CD4-positive, alpha-beta memory T cell (primary cell): ENCODE data around the gene GALNT18. TPM values are rescaled to one million over a fixed set of nuclear protein-coding genes. Genes with fewer than 3 reads are reported as not detected.

Experiments used
- CTCF ChIA-PET: fragments of 350-600 bp; sonication (Branson Sonifier 250); formaldehyde crosslinking; loops from one replicate; lab custom pipeline; 2021; ENCODE audit warnings: inconsistent platforms; ENCODE audit not compliant: partially characterized antibody; lab: Charles Lee
- POLR2A ChIA-PET: fragments of 350-600 bp; sonication (Branson Sonifier 250); formaldehyde crosslinking; loops from one replicate; lab custom pipeline; 2021; ENCODE audit not compliant: partially characterized antibody; lab: Charles Lee
- DNase-seq, 5 donors: peaks; one replicate each; pipeline versions ENCODE4 v3.0.0 to v3.0.0-alpha.2; 2020 to 2022; ENCODE audit warnings: mixed read lengths in 1 of 5
- H3K27ac ChIP-seq: one replicate; pipeline ENCODE4 v1.7.0; 2013; ENCODE audit warnings: low read depth, low read length
- H3K27me3 ChIP-seq: 2 replicates; pipeline ENCODE4 v1.7.0; 2013; ENCODE audit warnings: mild to moderate bottlenecking, low read length, moderate library complexity; ENCODE audit not compliant: insufficient read depth
- H3K36me3 ChIP-seq: 2 replicates; pipeline ENCODE4 v1.7.0; 2013; ENCODE audit warnings: mild to moderate bottlenecking, low read length, moderate library complexity; ENCODE audit not compliant: insufficient read depth
- H3K4me1 ChIP-seq: 2 replicates; pipeline ENCODE4 v1.7.0; 2013; ENCODE audit warnings: mild to moderate bottlenecking, low read length, moderate library complexity; ENCODE audit not compliant: insufficient read depth
- H3K4me3 ChIP-seq, 2 donors: one replicate each; pipeline ENCODE4 v1.7.0; 2013; ENCODE audit warnings: low read length in 2 of 2, mild to moderate bottlenecking in 1 of 2
- H3K9me3 ChIP-seq, 2 donors: one replicate each; pipeline ENCODE4 v1.7.0; 2013; ENCODE audit warnings: low read length in 2 of 2, control low read depth in 1 of 2; ENCODE audit not compliant: control insufficient read depth in 1 of 2
- H3K27ac Mint-ChIP-seq, 7 donors: one replicate each; pipeline ENCODE4 v1.8.0; 2020 to 2021; ENCODE audit warnings: mixed read lengths in 7 of 7, mild to moderate bottlenecking in 6 of 7, inconsistent platforms in 3 of 7, moderate library complexity in 3 of 7
- H3K27me3 Mint-ChIP-seq, 2 donors: one replicate each; pipeline ENCODE4 v1.8.0; 2020 to 2021; ENCODE audit warnings: mixed read lengths in 2 of 2
- H3K36me3 Mint-ChIP-seq, 2 donors: one replicate each; pipeline ENCODE4 v1.8.0; 2020 to 2021; ENCODE audit warnings: mixed read lengths in 2 of 2, inconsistent platforms in 1 of 2, mild to moderate bottlenecking in 1 of 2
- H3K4me1 Mint-ChIP-seq, 4 donors: one replicate each; pipeline ENCODE4 v1.8.0; 2020 to 2021; ENCODE audit warnings: mixed read lengths in 4 of 4, mild to moderate bottlenecking in 1 of 4
- H3K4me3 Mint-ChIP-seq, 8 donors: one replicate each; pipeline ENCODE4 v1.8.0; 2020 to 2021; ENCODE audit warnings: mixed read lengths in 8 of 8, mild to moderate bottlenecking in 7 of 8, moderate library complexity in 6 of 8, inconsistent platforms in 3 of 8
- H3K9me3 Mint-ChIP-seq, 8 donors: one replicate each; pipeline ENCODE4 v1.8.0; 2020 to 2021; ENCODE audit warnings: mixed read lengths in 8 of 8, mild to moderate bottlenecking in 5 of 8, inconsistent platforms in 3 of 8, moderate library complexity in 1 of 8
- intact Hi-C: fragments of 100-400 bp; cut with micrococcal nuclease; formaldehyde crosslinking; loops from one replicate; pipeline ENCODE4 v1.15.1; 2023
- polyA plus RNA-seq, 2 donors: library from polyadenylated mRNA; unstranded; fragments of 300-500 nt; fragmentation: Illumina TruSeq; gene quantifications; one replicate each; pipeline ENCODE4 v1.2.3, GENCODE V29; 2021
- total RNA-seq, 2 experiments: library from RNA; stranded (reverse); gene quantifications; one replicate each; pipeline ENCODE4 v1.2.3, GENCODE V29; 2021

The GALNT18 gene
- total and polyA plus RNA-seq, 4 experiments from 2014 or later, result not detected

- Histone ChIP-seq H3K27me3 (no peaks in the 10 kb centered on the region), H3K9me3 (no peaks in the 10 kb centered on the region), H3K36me3 (no peaks in the 10 kb centered on the region), H3K4me3 (no peak overlapping the region), H3K27ac (no peak overlapping the region), H3K4me1 (no peaks in the 10 kb centered on the region)
- ChIA-PET POLR2A (no interaction called here), CTCF (no interaction called here)
- Mint-ChIP-seq H3K9me3 (no peaks in the 10 kb centered on the region), H3K36me3 (no peaks in the 10 kb centered on the region), H3K4me3 (no peak overlapping the region), H3K4me1 (peaks cover 0 to 3% (median 1%) of the 10 kb centered on the region in 4 donors), H3K27ac (no peak overlapping the region), H3K27me3 (peaks cover 2 to 24% of the 10 kb centered on the region in 2 donors)
- DNase-seq, result no peak
- intact Hi-C loops, result no loop called here
Measured at GRCh38 chr11:11416502-11416901, 205.3 kb downstream of the GALNT18 start.

GRCh38 chr11:11415901-11416300 is 205.9 kb downstream of the GALNT18 start:
- ChIA-PET CTCF (no interaction called here), POLR2A (no interaction called here)
- no peaks in the 10 kb centered on the region for H3K27me3 ChIP-seq
- Mint-ChIP-seq H3K36me3 (no peaks in the 10 kb centered on the region), H3K27me3 (peaks cover 2 to 27% of the 10 kb centered on the region in 2 donors), H3K4me3 (no peak overlapping the region), H3K27ac (no peak overlapping the region), H3K9me3 (no peaks in the 10 kb centered on the region), H3K4me1 (peaks cover 0 to 3% (median 1%) of the 10 kb centered on the region in 4 donors)
- intact Hi-C loops, result no loop called here
- H3K4me3 ChIP-seq, result no peak overlapping the region
- H3K4me1 ChIP-seq, result no peaks in the 10 kb centered on the region
- H3K9me3 ChIP-seq, result no peaks in the 10 kb centered on the region
- no peak overlapping the region for H3K27ac ChIP-seq
- no peaks in the 10 kb centered on the region for H3K36me3 ChIP-seq
- no peak for DNase-seq

- POLR2A ChIA-PET, result no interaction called here
- peaks cover 0 to 3% (median 1%) of the 10 kb centered on the region in 4 donors for H3K4me1 Mint-ChIP-seq
Measured at GRCh38 chr11:11414996-11415395, 206.8 kb downstream of the GALNT18 start.

GRCh38 chr11:11413776-11414175 is 208.0 kb downstream of the GALNT18 start:
- H3K27ac ChIP-seq, result no peak overlapping the region
- H3K27ac Mint-ChIP-seq, result no peak overlapping the region

More at GRCh38 chr11:11414996-11415395, 206.8 kb downstream of the GALNT18 start:
- no peaks in the 10 kb centered on the region for H3K36me3 Mint-ChIP-seq
- CTCF ChIA-PET, result no interaction called here
- intact Hi-C loops, result no loop called here
- no peaks in the 10 kb centered on the region for H3K4me1 ChIP-seq
- no peak overlapping the region for H3K27ac Mint-ChIP-seq
- H3K27me3 Mint-ChIP-seq, result peaks cover 2 to 30% of the 10 kb centered on the region in 2 donors
- no peaks in the 10 kb centered on the region for H3K27me3 ChIP-seq
- no peak overlapping the region for H3K4me3 ChIP-seq
- DNase-seq, result no peak
- no peaks in the 10 kb centered on the region for H3K9me3 ChIP-seq
- no peak overlapping the region for H3K4me3 Mint-ChIP-seq
- H3K36me3 ChIP-seq, result no peaks in the 10 kb centered on the region
- no peak overlapping the region for H3K27ac ChIP-seq
- no peaks in the 10 kb centered on the region for H3K9me3 Mint-ChIP-seq

GRCh38 chr11:11411401-11411985 is 210.3 kb downstream of the GALNT18 start:
- peaks cover 9 to 30% of the 10 kb centered on the region in 2 donors for H3K27me3 Mint-ChIP-seq
- ChIA-PET POLR2A (interaction anchor here (1.4 kb wide), 1 partner anchor 9 kb away, joined by 3 read pairs; no protein-coding TSS in a partner anchor), CTCF (no interaction called here)
- no peak overlapping the region for H3K27ac Mint-ChIP-seq
- Histone ChIP-seq H3K4me1 (no peaks in the 10 kb centered on the region), H3K36me3 (no peaks in the 10 kb centered on the region), H3K27me3 (no peaks in the 10 kb centered on the region), H3K4me3 (no peak overlapping the region), H3K9me3 (no peaks in the 10 kb centered on the region), H3K27ac (no peak overlapping the region)
- H3K4me1 Mint-ChIP-seq, result peaks cover 0 to 2% (median under 1%) of the 10 kb centered on the region in 4 donors
- H3K4me3 Mint-ChIP-seq, result no peak overlapping the region
- H3K36me3 Mint-ChIP-seq, result no peaks in the 10 kb centered on the region
- intact Hi-C loops, result no loop called here
- no peak for DNase-seq
- no peaks in the 10 kb centered on the region for H3K9me3 Mint-ChIP-seq

More at GRCh38 chr11:11413776-11414175, 208.0 kb downstream of the GALNT18 start:
- Mint-ChIP-seq H3K27me3 (peaks cover 7 to 32% of the 10 kb centered on the region in 2 donors), H3K4me1 (peaks cover 0 to 3% (median 1%) of the 10 kb centered on the region in 4 donors), H3K9me3 (no peaks in the 10 kb centered on the region), H3K36me3 (no peaks in the 10 kb centered on the region), H3K4me3 (no peak overlapping the region)
- Histone ChIP-seq H3K4me1 (no peaks in the 10 kb centered on the region), H3K27me3 (no peaks in the 10 kb centered on the region), H3K36me3 (no peaks in the 10 kb centered on the region), H3K9me3 (no peaks in the 10 kb centered on the region), H3K4me3 (no peak overlapping the region)
- intact Hi-C loops, result no loop called here
- ChIA-PET CTCF (no interaction called here), POLR2A (no interaction called here)
- no peak for DNase-seq

GRCh38 chr11:11409901-11410300 is 211.9 kb downstream of the GALNT18 start:
- H3K27ac ChIP-seq, result no peak overlapping the region
- H3K27ac Mint-ChIP-seq, result no peak overlapping the region
- H3K36me3 ChIP-seq, result no peaks in the 10 kb centered on the region
- H3K4me3 Mint-ChIP-seq, result no peak overlapping the region
- POLR2A ChIA-PET, result no interaction called here
- H3K4me1 ChIP-seq, result no peaks in the 10 kb centered on the region
- no peak overlapping the region for H3K4me3 ChIP-seq
- H3K36me3 Mint-ChIP-seq, result no peaks in the 10 kb centered on the region
- H3K4me1 Mint-ChIP-seq, result no peaks in the 10 kb centered on the region
- H3K9me3 Mint-ChIP-seq, result no peaks in the 10 kb centered on the region
- H3K9me3 ChIP-seq, result no peaks in the 10 kb centered on the region
- CTCF ChIA-PET, result no interaction called here
- DNase-seq, result no peak
- intact Hi-C loops, result no loop called here
- peaks cover 12 to 29% of the 10 kb centered on the region in 2 donors for H3K27me3 Mint-ChIP-seq
- no peaks in the 10 kb centered on the region for H3K27me3 ChIP-seq

- no peaks in the 10 kb centered on the region for H3K9me3 Mint-ChIP-seq
- H3K9me3 ChIP-seq, result no peaks in the 10 kb centered on the region
- H3K36me3 Mint-ChIP-seq, result no peaks in the 10 kb centered on the region
- ChIA-PET CTCF (no interaction called here), POLR2A (no interaction called here)
- no peaks in the 10 kb centered on the region for H3K27me3 ChIP-seq
- DNase-seq, result no peak
- no peak overlapping the region for H3K4me3 ChIP-seq
- no peaks in the 10 kb centered on the region for H3K36me3 ChIP-seq
- H3K27ac ChIP-seq, result no peak overlapping the region
- peaks cover 13 to 29% of the 10 kb centered on the region in 2 donors for H3K27me3 Mint-ChIP-seq
- H3K4me3 Mint-ChIP-seq, result no peak overlapping the region
- H3K4me1 Mint-ChIP-seq, result no peaks in the 10 kb centered on the region
- H3K27ac Mint-ChIP-seq, result no peak overlapping the region
- H3K4me1 ChIP-seq, result no peaks in the 10 kb centered on the region
- intact Hi-C loops, result no loop called here
Measured at GRCh38 chr11:11409224-11409623, 212.6 kb downstream of the GALNT18 start.
